Spleen (tissue), 7 donors: ENCODE results near the gene LYRM1.

Experiments
- POLR2A ChIP-seq, 3 donors: fragments of 450-650 bp; IDR thresholded peaks; one replicate each; pipeline ENCODE4 v1.5.1; 2017; ENCODE audit warnings: antibody characterized with exemption in 3 of 3, mild to moderate bottlenecking in 1 of 3
- TF ChIP-seq, protein P1 (sequence below), 11 experiments: fragments of 200-600 bp in 7 of 11; fragments of 450-650 bp in 4 of 11; sonication (generic) in 4 of 11; IDR thresholded peaks in 8 of 11; conservative IDR thresholded peaks in 3 of 11; 1 replicate in 7 of 11; 2 replicates in 4 of 11; pipeline versions ENCODE4 v1.4.0 to v1.8.0; 2016 to 2021; ENCODE audit warnings: antibody characterized with exemption in 11 of 11, inconsistent platforms in 4 of 11, mild to moderate bottlenecking in 1 of 11
- donor health status: DM: no; HTN: no; CAD: no; lungs with moderate emphysema.
- donor health status: DM: no; HTN: no; CAD: no.
- donor health status: DM: no; HTN: no; CAD: no.

DNA sequence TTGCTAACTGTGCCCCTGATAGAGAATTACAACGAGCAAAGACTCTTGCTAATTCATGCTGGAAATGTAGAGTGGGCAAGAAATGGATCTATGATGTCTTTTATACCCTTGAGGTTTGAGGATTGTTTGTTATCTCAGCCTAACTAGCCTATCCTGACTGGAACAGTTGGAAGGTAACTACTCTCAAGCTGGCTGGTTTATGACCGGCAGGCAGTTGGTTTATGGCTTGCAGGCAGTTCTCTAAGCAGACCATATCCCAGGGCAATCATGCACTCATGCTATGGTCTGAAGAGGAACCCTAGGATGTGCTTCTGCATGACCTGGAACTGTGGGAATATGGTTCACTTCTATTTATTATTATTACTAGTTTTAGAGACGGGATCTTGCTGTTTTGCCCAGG lies 49.1 kb downstream of the LYRM1 start:
- TF ChIP-seq, protein P1, sequence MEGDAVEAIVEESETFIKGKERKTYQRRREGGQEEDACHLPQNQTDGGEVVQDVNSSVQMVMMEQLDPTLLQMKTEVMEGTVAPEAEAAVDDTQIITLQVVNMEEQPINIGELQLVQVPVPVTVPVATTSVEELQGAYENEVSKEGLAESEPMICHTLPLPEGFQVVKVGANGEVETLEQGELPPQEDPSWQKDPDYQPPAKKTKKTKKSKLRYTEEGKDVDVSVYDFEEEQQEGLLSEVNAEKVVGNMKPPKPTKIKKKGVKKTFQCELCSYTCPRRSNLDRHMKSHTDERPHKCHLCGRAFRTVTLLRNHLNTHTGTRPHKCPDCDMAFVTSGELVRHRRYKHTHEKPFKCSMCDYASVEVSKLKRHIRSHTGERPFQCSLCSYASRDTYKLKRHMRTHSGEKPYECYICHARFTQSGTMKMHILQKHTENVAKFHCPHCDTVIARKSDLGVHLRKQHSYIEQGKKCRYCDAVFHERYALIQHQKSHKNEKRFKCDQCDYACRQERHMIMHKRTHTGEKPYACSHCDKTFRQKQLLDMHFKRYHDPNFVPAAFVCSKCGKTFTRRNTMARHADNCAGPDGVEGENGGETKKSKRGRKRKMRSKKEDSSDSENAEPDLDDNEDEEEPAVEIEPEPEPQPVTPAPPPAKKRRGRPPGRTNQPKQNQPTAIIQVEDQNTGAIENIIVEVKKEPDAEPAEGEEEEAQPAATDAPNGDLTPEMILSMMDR (IDR thresholded peaks at IDR 0.05 in 8 of 11, conservative IDR thresholded peaks at IDR 0.05 in 3 of 11): no peak
- TF ChIP-seq POLR2A (IDR thresholded peaks at IDR 0.05): no peak
